Kidney (tissue), 22 donors: ENCODE measurements around the gene CD160. TPM values are rescaled to one million over a fixed set of nuclear protein-coding genes. Genes with fewer than 3 reads are reported as not detected.
"Not testable (repeated sequence)": the region's sequence is repeated elsewhere in the genome, so short reads cannot be mapped to it uniquely, and the experiment has no call there.

Source experiments
- DNase-seq, 5 donors: peaks; one replicate each; pipeline ENCODE4 v3.0.0-alpha.2; 2013 to 2020
- FAIRE-seq: peaks from 2 replicates; lab custom pipeline; 2012; peaks lifted over from hg19 to GRCh38; lab: Jason Lieb, UNC
- H3K27ac ChIP-seq, 2 donors: one replicate each; pipeline ENCODE4 v1.7.0; 2013; ENCODE audit warnings: low read depth in 2 of 2, low read length in 2 of 2, inconsistent platforms in 1 of 2
- H3K27me3 ChIP-seq: one replicate; pipeline ENCODE4 v1.7.1; 2013; ENCODE audit warnings: low read length, inconsistent platforms; ENCODE audit not compliant: control insufficient read depth, insufficient read depth
- H3K36me3 ChIP-seq, 3 donors: one replicate each; pipeline versions ENCODE4 v1.7.0 to v1.7.1; 2013; ENCODE audit warnings: low read length in 3 of 3, control low read depth in 1 of 3, inconsistent platforms in 1 of 3; ENCODE audit not compliant: insufficient read depth in 3 of 3, control insufficient read depth in 2 of 3
- H3K4me1 ChIP-seq, 3 donors: one replicate each; pipeline versions ENCODE4 v1.7.0 to v1.7.1; 2013; ENCODE audit warnings: low read length in 3 of 3, inconsistent platforms in 1 of 3, low read depth in 1 of 3; ENCODE audit not compliant: control insufficient read depth in 2 of 3, insufficient read depth in 2 of 3
- H3K4me3 ChIP-seq, 3 donors: one replicate each; pipeline versions ENCODE4 v1.7.0 to v1.8.1; 2013; ENCODE audit warnings: low read length in 3 of 3, control low read depth in 1 of 3, inconsistent platforms in 1 of 3
- H3K9ac ChIP-seq, 3 donors: one replicate each; pipeline versions ENCODE4 v1.7.0 to v1.7.1; 2013; ENCODE audit warnings: low read length in 3 of 3, control low read depth in 1 of 3, inconsistent platforms in 1 of 3
- H3K9me3 ChIP-seq, 3 donors: one replicate each; pipeline versions ENCODE4 v1.7.0 to v1.7.1; 2013; ENCODE audit warnings: low read length in 3 of 3, control low read depth in 1 of 3, inconsistent platforms in 1 of 3; ENCODE audit not compliant: control insufficient read depth in 2 of 3, insufficient read depth in 1 of 3
- CTCF ChIP-seq: IDR thresholded peaks from 3 replicates; pipeline ENCODE4 v1.5.1; 2012; ENCODE audit warnings: mild to moderate bottlenecking, moderate library complexity, borderline replicate concordance; ENCODE audit not compliant: insufficient read depth; ENCODE audit errors: extremely low read depth
- intact Hi-C: fragments of 100-400 bp; cut with DNase I; formaldehyde crosslinking; loops from one replicate; pipeline ENCODE4 v1.11.1; 2022
- long read RNA-seq, 10 donors: library from polyadenylated mRNA in 1 of 10; unstranded in 1 of 10; transcript quantifications; one replicate each; pipeline ENCODE4 v2.0.0 and lab custom pipeline, GENCODE V29; 2021 to 2026
- polyA plus RNA-seq: library from polyadenylated mRNA; stranded (reverse); fragments of 350-450 nt; fragmentation: Illumina TruSeq; extraction: RNeasy Lipid Tissue Mini Kit (QIAGEN cat#74804); gene quantifications from one replicate; pipeline ENCODE4 v1.2.3, GENCODE V29; 2014; ENCODE audit warnings: low read depth, low replicate concordance; ENCODE audit not compliant: insufficient read depth
- total RNA-seq: library from RNA; stranded (reverse); fragmentation: NEBNext Ultra II Directional; extraction: Animal tissue kit (Norgen Biotek cat#: 25700); gene quantifications from one replicate; pipeline ENCODE4 v1.2.1, GENCODE V29; 2021
- donor health status: control.
- donor health status: control.
- donor health status: control.
- donor health status: control.
- donor health status: control.
- donor health status: DM: yes; HTN: yes; CAD: no.
- donor health status: Normal renal cell carcinoma (clear cell type).

CD160 gene
- total RNA-seq (0.60 TPM), polyA plus RNA-seq (not detected)
- long read RNA-seq, donor 1 = 0 reads
- long read RNA-seq, donor 2 = 0 reads
- long read RNA-seq, donor 3, partial matches to known transcripts = 0 of 10 reads
- long read RNA-seq, donor 3, other reads (novel, unspliced or antisense) = 10 of 10 reads
- long read RNA-seq, donor 4 = 0 reads
- long read RNA-seq, donor 5 = 0 reads
- long read RNA-seq, donor 6 = 0 reads
- long read RNA-seq, donor 7, partial matches to known transcripts = 0 of 1 reads
- long read RNA-seq, donor 7, other reads (novel, unspliced or antisense) = 1 of 1 reads
- long read RNA-seq, donor 8 = 0 reads
- long read RNA-seq, donor 9 = 0 reads
- long read RNA-seq, donor 10, partial matches to known transcripts = 10 of 10 reads
- long read RNA-seq, donor 10, other reads (novel, unspliced or antisense) = 0 of 10 reads

- Histone ChIP-seq H3K4me1 (peaks cover 0 to 17% (median 10%) of the 10 kb centered on the region in 3 donors), H3K27ac (peak within 1 kb of the TSS in 1 of 2 donors; percentile 9), H3K9ac (no peak within 1 kb of the TSS), H3K36me3 (no peaks in the 10 kb centered on the region), H3K9me3 (no peaks in the 10 kb centered on the region), H3K27me3 (no peaks in the 10 kb centered on the region), H3K4me3 (no peak within 1 kb of the TSS)
- TF ChIP-seq CTCF = no peak
- no peak for FAIRE-seq
- DNase-seq = no peak
- intact Hi-C loops = no loop called here
These were observed at the start of gene CD160 for GRCh38 chr1:145719230-145720079. TSS of gene CD160 (plus strand) at chr1:145719499. CDS start at chr1:145728328, 8,829 bp downstream.

GRCh38 chr1:145670995-145671745, 48.1 kb upstream of the CD160 start:
- H3K27ac ChIP-seq, H3K36me3 ChIP-seq, H3K27me3 ChIP-seq, FAIRE-seq, H3K4me1 ChIP-seq, H3K9me3 ChIP-seq, intact Hi-C loops, DNase-seq, H3K9ac ChIP-seq, H3K4me3 ChIP-seq: not testable (repeated sequence)

- H3K9me3 ChIP-seq, H3K4me1 ChIP-seq, H3K27me3 ChIP-seq, H3K27ac ChIP-seq, H3K4me3 ChIP-seq, FAIRE-seq, DNase-seq, intact Hi-C loops, H3K36me3 ChIP-seq, H3K9ac ChIP-seq: not testable (repeated sequence)
These were observed 46.1 kb upstream of the CD160 start for GRCh38 chr1:145673217-145673616.

GRCh38 chr1:145684858-145685257, 34.4 kb upstream of the CD160 start:
- DNase-seq, H3K9me3 ChIP-seq, FAIRE-seq, intact Hi-C loops, H3K4me1 ChIP-seq, H3K9ac ChIP-seq, H3K27ac ChIP-seq, H3K4me3 ChIP-seq, H3K27me3 ChIP-seq: not testable (repeated sequence)
- peaks cover 0 to 12% (median 7%) of the 10 kb centered on the region in 3 donors for H3K36me3 ChIP-seq

GRCh38 chr1:145686078-145686477, 33.2 kb upstream of the CD160 start:
- DNase-seq, intact Hi-C loops, H3K9me3 ChIP-seq, FAIRE-seq, H3K9ac ChIP-seq, H3K27me3 ChIP-seq, H3K27ac ChIP-seq, H3K4me3 ChIP-seq: not testable (repeated sequence)
- Histone ChIP-seq H3K4me1 (peaks cover 0 to 17% (median 7%) of the 10 kb centered on the region in 3 donors), H3K36me3 (peaks cover 0 to 14% (median 8%) of the 10 kb centered on the region in 3 donors)
